DOHH2 (cell line): ENCODE results near the gene USP6NL.
A peak's percentile ranks its signal among the peaks of the same experiment; 100 is the strongest.

ENCODE experiments used
- H3F3A ChIP-seq: fragments of 200-600 bp; sonication (generic), shearing (Covaris generic); 2 replicates; pipeline ENCODE4 v1.6.0; 2016; ENCODE audit warnings: antibody characterized with exemption, mild to moderate bottlenecking; ENCODE audit not compliant: control insufficient read depth, insufficient read depth
- H3K27ac ChIP-seq: fragments of 200-600 bp; sonication (generic); 2 replicates; pipeline ENCODE4 v1.5.1; 2014; ENCODE audit warnings: low read depth, mild to moderate bottlenecking, low read length, moderate library complexity
- H3K27me3 ChIP-seq: fragments of 200-600 bp; sonication (generic); 2 replicates; pipeline ENCODE4 v1.6.1; 2014; ENCODE audit warnings: mild to moderate bottlenecking, low read length, mixed read lengths; ENCODE audit not compliant: control insufficient read depth
- H3K36me3 ChIP-seq: fragments of 200-600 bp; sonication (generic); 2 replicates; pipeline ENCODE4 v1.6.1; 2014; ENCODE audit warnings: mild to moderate bottlenecking, low read length, moderate library complexity, mixed read lengths; ENCODE audit not compliant: control insufficient read depth
- H3K4me1 ChIP-seq: fragments of 200-600 bp; sonication (generic); 2 replicates; pipeline ENCODE4 v1.6.1; 2014; ENCODE audit warnings: mild to moderate bottlenecking, low read length, mixed read lengths; ENCODE audit not compliant: control insufficient read depth
- H3K4me2 ChIP-seq: fragments of 200-600 bp; sonication (generic); 2 replicates; pipeline ENCODE4 v1.6.0; 2014; ENCODE audit warnings: mild to moderate bottlenecking, low read length, moderate library complexity
- H3K4me3 ChIP-seq: fragments of 200-600 bp; sonication (generic); 2 replicates; pipeline ENCODE4 v1.5.1; 2014; ENCODE audit warnings: mild to moderate bottlenecking, low read length, mixed read lengths
- H3K79me2 ChIP-seq: fragments of 200-600 bp; sonication (generic); 2 replicates; pipeline ENCODE4 v1.6.1; 2014; ENCODE audit warnings: mild to moderate bottlenecking, low read length, mixed read lengths; ENCODE audit not compliant: control insufficient read depth
- H3K9me2 ChIP-seq: fragments of 200-600 bp; sonication (generic); replicated peaks from 2 replicates; pipeline ENCODE4 v1.6.1; 2014; ENCODE audit warnings: mild to moderate bottlenecking, low read length, mixed read lengths; ENCODE audit not compliant: control insufficient read depth
- H3K9me3 ChIP-seq: fragments of 200-600 bp; sonication (generic); 2 replicates; pipeline ENCODE4 v1.6.1; 2014; ENCODE audit warnings: antibody characterized with exemption, low read length, mixed read lengths; ENCODE audit not compliant: control insufficient read depth, insufficient read depth
- H4K20me1 ChIP-seq: fragments of 200-600 bp; sonication (generic); 2 replicates; pipeline ENCODE4 v1.6.0; 2014; ENCODE audit warnings: low read depth, mild to moderate bottlenecking, antibody characterized with exemption, low read length, moderate library complexity; ENCODE audit not compliant: control insufficient read depth, insufficient read depth
- CTCF ChIP-seq: fragments of 200-600 bp; sonication (generic); IDR thresholded peaks from one replicate; pipeline ENCODE4 v1.5.1; 2014; ENCODE audit warnings: antibody characterized with exemption, mild to moderate bottlenecking, low read depth, low read length; ENCODE audit not compliant: poor library complexity, severe bottlenecking
- EZH2phosphoT487 ChIP-seq: fragments of 200-600 bp; sonication (generic); IDR thresholded peaks from 2 replicates; pipeline ENCODE4 v1.6.1; 2017; ENCODE audit warnings: borderline replicate concordance, mild to moderate bottlenecking, antibody characterized with exemption, low read length, moderate library complexity, mixed read lengths

Gene USP6NL

GRCh38 chr10:11448545-11449244 lies 162.8 kb downstream of the USP6NL start:
- Histone ChIP-seq H3F3A (peaks cover 26% of the 10 kb centered on the region), H3K79me2 (no peaks in the 10 kb centered on the region), H4K20me1 (no peaks in the 10 kb centered on the region), H3K27me3 (no peaks in the 10 kb centered on the region), H3K27ac (peak overlapping the region; percentile 77), H3K9me2 (no peaks in the 10 kb centered on the region), H3K4me3 (peak overlapping the region; percentile 70), H3K36me3 (no peaks in the 10 kb centered on the region), H3K9me3 (no peaks in the 10 kb centered on the region), H3K4me1 (peaks cover 51% of the 10 kb centered on the region), H3K4me2 (peak overlapping the region; percentile 94)
- TF ChIP-seq CTCF (no peak), EZH2phosphoT487 (no peak)

GRCh38 chr10:11448190-11448544 lies 163.3 kb downstream of the USP6NL start:
- Histone ChIP-seq H3K4me3 (peak overlapping the region; percentile 70), H4K20me1 (no peaks in the 10 kb centered on the region), H3K9me3 (no peaks in the 10 kb centered on the region), H3K79me2 (no peaks in the 10 kb centered on the region), H3K9me2 (no peaks in the 10 kb centered on the region), H3K36me3 (no peaks in the 10 kb centered on the region), H3K4me2 (peak overlapping the region; percentile 94), H3K27ac (peak overlapping the region; percentile 77), H3K4me1 (peaks cover 51% of the 10 kb centered on the region), H3K27me3 (no peaks in the 10 kb centered on the region), H3F3A (peaks cover 24% of the 10 kb centered on the region)
- TF ChIP-seq EZH2phosphoT487 = no peak
- TF ChIP-seq CTCF = no peak

DNA sequence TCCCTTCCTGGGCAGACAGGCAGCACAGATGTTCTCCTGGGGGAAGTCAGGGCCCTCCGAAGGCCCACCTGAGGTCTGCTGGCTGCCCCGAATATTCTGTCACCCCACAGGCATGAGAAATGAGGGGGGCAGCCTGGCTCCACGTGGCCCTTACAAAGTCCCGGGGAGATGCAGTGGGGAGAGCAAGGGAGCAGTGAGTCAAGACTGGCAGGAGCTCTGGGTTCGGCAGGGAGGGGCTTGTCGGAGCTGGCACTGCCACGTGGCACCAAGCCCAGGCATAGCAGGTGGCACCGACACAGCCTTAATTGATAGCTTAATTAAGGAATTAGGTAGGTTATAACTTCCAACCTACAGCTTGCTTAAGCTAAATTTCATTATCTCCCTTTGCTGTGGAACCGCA lies 163.9 kb downstream of the USP6NL start:
- Histone ChIP-seq H3F3A (peaks cover 21% of the 10 kb centered on the region), H3K27ac (peak overlapping the region; percentile 77; the same call in 1 of the 2 replicates), H3K4me1 (peaks cover 54% of the 10 kb centered on the region), H3K4me3 (peak overlapping the region; percentile 70), H3K9me2 (no peaks in the 10 kb centered on the region), H3K9me3 (no peaks in the 10 kb centered on the region), H3K27me3 (0 out of 2 replicates have a peak, but pooled peaks cover under 1% of the 10 kb centered on the region), H3K36me3 (no peaks in the 10 kb centered on the region), H3K4me2 (peak overlapping the region; percentile 94), H4K20me1 (no peaks in the 10 kb centered on the region), H3K79me2 (no peaks in the 10 kb centered on the region)
- TF ChIP-seq CTCF (no peak), EZH2phosphoT487 (no peak)
